ENCODE results near the gene EXOC6B. TPM values are rescaled to one million over a fixed set of nuclear protein-coding genes. Genes with fewer than 3 reads are reported as not detected.

The EXOC6B gene
- total RNA-seq, 2 experiments from 2014 or later: 16.9 to 17.5 TPM

DNA sequence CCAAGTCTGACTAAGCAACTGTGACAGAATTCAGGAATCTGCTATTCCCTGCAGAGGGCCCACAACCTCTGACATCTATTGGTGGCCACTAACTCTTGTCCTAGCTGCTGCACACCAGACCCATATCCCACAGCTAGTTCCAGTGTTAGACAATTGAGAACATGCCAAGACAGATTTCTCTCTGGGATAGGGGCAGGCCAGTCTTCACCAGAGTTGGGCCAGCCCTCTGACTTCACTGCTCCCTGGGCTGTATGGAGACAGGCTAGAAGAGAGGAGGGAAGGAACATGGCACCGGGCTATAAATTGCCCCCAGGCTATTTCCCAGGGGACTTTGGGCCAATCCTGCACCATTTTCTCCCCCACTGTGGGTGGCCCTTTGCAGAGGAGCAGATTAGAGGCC is 645.5 kb downstream of the EXOC6B start:
- Mint-ChIP-seq H3K4me1 (ENCODE audit: low read depth) (no peaks in the 10 kb centered on the region), H3K9me3 (no peaks in the 10 kb centered on the region), H3K36me3 (ENCODE audit: low read depth) (peaks cover 56% of the 10 kb centered on the region), H3K27me3 (no peaks in the 10 kb centered on the region), H3K4me3 (no peak overlapping the region), H3K27ac (no peak overlapping the region)
- no peaks in the 10 kb centered on the region for H3K4me1 ChIP-seq (ENCODE audit: insufficient read depth, low read length)
- H3K27me3 ChIP-seq (ENCODE audit: control insufficient read depth in 1 of 2, insufficient read depth in 2 of 2, low read length in 2 of 2): no peaks in the 10 kb centered on the region
- H3K9me3 ChIP-seq (ENCODE audit: control insufficient read depth in 1 of 2, insufficient read depth in 1 of 2, low read length in 2 of 2): no peaks in the 10 kb centered on the region
- intact Hi-C loops (cut with DNase I, micrococcal nuclease): no loop called here
- no peak for ATAC-seq (ENCODE audit: poor library complexity)
- H3K27ac ChIP-seq (ENCODE audit: low read depth in 1 of 2, low read length in 2 of 2): no peak overlapping the region
- CTCF ChIA-PET: no interaction called here
- POLR2A ChIA-PET: no interaction called here
- peaks cover 13% of the 10 kb centered on the region for H3K36me3 ChIP-seq (ENCODE audit: insufficient read depth, low read length)
- no peak overlapping the region for H3K4me3 ChIP-seq (ENCODE audit: low read length)
- TF ChIP-seq, protein P1, sequence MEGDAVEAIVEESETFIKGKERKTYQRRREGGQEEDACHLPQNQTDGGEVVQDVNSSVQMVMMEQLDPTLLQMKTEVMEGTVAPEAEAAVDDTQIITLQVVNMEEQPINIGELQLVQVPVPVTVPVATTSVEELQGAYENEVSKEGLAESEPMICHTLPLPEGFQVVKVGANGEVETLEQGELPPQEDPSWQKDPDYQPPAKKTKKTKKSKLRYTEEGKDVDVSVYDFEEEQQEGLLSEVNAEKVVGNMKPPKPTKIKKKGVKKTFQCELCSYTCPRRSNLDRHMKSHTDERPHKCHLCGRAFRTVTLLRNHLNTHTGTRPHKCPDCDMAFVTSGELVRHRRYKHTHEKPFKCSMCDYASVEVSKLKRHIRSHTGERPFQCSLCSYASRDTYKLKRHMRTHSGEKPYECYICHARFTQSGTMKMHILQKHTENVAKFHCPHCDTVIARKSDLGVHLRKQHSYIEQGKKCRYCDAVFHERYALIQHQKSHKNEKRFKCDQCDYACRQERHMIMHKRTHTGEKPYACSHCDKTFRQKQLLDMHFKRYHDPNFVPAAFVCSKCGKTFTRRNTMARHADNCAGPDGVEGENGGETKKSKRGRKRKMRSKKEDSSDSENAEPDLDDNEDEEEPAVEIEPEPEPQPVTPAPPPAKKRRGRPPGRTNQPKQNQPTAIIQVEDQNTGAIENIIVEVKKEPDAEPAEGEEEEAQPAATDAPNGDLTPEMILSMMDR (IDR thresholded peaks at IDR 0.05): no peak
- no peak for DNase-seq

DNA sequence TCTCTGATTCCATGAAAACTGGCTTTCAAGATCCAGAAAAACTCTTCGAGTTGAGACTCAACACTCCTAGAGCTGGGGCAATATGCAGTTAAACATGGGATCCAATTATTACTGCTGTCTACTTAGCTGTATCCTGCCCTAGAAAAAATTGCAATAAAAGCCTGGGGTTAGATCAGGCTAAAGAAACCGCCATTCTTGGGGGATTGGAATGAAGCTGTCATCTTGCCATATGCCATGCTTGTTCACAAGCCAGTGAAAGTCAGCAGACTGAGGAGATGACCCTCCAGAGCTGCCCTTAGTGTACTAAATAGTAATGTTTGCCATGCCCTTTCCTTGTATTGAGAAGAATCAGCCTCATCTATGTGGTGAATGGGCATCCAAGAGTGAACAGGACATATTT is 647.3 kb downstream of the EXOC6B start:
- peaks cover 62% of the 10 kb centered on the region for H3K36me3 Mint-ChIP-seq (ENCODE audit: low read depth)
- Histone ChIP-seq H3K27ac (ENCODE audit: low read depth in 1 of 2, low read length in 2 of 2) (no peak overlapping the region), H3K9me3 (ENCODE audit: control insufficient read depth in 1 of 2, insufficient read depth in 1 of 2, low read length in 2 of 2) (no peaks in the 10 kb centered on the region), H3K36me3 (ENCODE audit: insufficient read depth, low read length) (peaks cover 13% of the 10 kb centered on the region), H3K4me3 (ENCODE audit: low read length) (no peak overlapping the region), H3K4me1 (ENCODE audit: insufficient read depth, low read length) (no peaks in the 10 kb centered on the region), H3K27me3 (ENCODE audit: control insufficient read depth in 1 of 2, insufficient read depth in 2 of 2, low read length in 2 of 2) (no peaks in the 10 kb centered on the region)
- no peak overlapping the region for H3K4me3 Mint-ChIP-seq
- CTCF ChIA-PET: no interaction called here
- no peaks in the 10 kb centered on the region for H3K9me3 Mint-ChIP-seq
- TF ChIP-seq, protein P1 (IDR thresholded peaks at IDR 0.05): no peak
- ATAC-seq (ENCODE audit: poor library complexity) (no peak), DNase-seq (no peak)
- intact Hi-C loops (cut with DNase I, micrococcal nuclease): no loop called here
- POLR2A ChIA-PET: no interaction called here
- no peak overlapping the region for H3K27ac Mint-ChIP-seq
- H3K4me1 Mint-ChIP-seq (ENCODE audit: low read depth): no peaks in the 10 kb centered on the region
- H3K27me3 Mint-ChIP-seq: no peaks in the 10 kb centered on the region

DNA sequence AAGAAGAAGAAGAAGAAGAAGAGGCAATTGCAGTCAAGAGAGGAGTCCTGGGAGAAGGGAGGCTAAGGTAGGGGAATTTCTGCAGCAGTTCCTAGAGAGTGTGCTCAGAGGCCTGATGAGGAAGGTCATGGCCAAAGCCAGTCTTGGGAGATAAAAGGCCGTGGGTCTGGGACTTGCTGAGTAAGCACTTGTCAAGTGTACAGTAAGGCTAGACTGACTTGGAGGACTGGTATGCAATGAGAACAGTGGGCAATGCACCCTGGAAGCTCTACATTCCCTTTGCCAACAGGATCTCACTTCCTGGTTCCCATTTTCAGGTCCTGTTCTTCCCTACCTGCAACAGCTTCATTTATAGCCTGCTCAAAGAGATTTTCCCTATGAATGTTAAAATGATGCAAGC is 649.6 kb downstream of the EXOC6B start:
- H3K4me1 ChIP-seq (ENCODE audit: insufficient read depth, low read length): no peaks in the 10 kb centered on the region
- no peaks in the 10 kb centered on the region for H3K27me3 ChIP-seq (ENCODE audit: control insufficient read depth in 1 of 2, insufficient read depth in 2 of 2, low read length in 2 of 2)
- no peak overlapping the region for H3K4me3 ChIP-seq (ENCODE audit: low read length)
- intact Hi-C loops (cut with DNase I, micrococcal nuclease): no loop called here
- ChIA-PET POLR2A (no interaction called here), CTCF (no interaction called here)
- DNase-seq (no peak), ATAC-seq (ENCODE audit: poor library complexity) (no peak)
- no peaks in the 10 kb centered on the region for H3K27me3 Mint-ChIP-seq
- no peak overlapping the region for H3K27ac ChIP-seq (ENCODE audit: low read depth in 1 of 2, low read length in 2 of 2)
- H3K36me3 ChIP-seq (ENCODE audit: insufficient read depth, low read length): peaks cover 13% of the 10 kb centered on the region
- H3K36me3 Mint-ChIP-seq (ENCODE audit: low read depth): peaks cover 48% of the 10 kb centered on the region
- TF ChIP-seq, protein P1 (IDR thresholded peaks at IDR 0.05): no peak
- H3K4me1 Mint-ChIP-seq (ENCODE audit: low read depth): no peaks in the 10 kb centered on the region
- H3K9me3 Mint-ChIP-seq: no peaks in the 10 kb centered on the region
- H3K27ac Mint-ChIP-seq: no peak overlapping the region
- H3K4me3 Mint-ChIP-seq: no peak overlapping the region
- H3K9me3 ChIP-seq (ENCODE audit: control insufficient read depth in 1 of 2, insufficient read depth in 1 of 2, low read length in 2 of 2): no peaks in the 10 kb centered on the region
